Activated CD4-positive, CD25-positive, alpha-beta regulatory T cell treated with anti-CD3 and anti-CD28 coated beads, Interleukin-2, amount 50 U/mL, for 72 hours (primary cell): ENCODE data around the gene EPB41L5.

Source experiments
- DNase-seq: peaks from one replicate; pipeline ENCODE4 v3.0.0; 2021

EPB41L5 gene

GRCh38 chr2:120204417-120204816, 191.5 kb downstream of the EPB41L5 start:
- DNase-seq = no peak

GRCh38 chr2:120204945-120205670, 192.2 kb downstream of the EPB41L5 start:
- DNase-seq = no peak

- DNase-seq = peak; percentile 63
Observed at GRCh38 chr2:120206022-120206581, 193.2 kb downstream of the EPB41L5 start.

- DNase-seq = no peak
Observed at GRCh38 chr2:120208381-120209353, 195.8 kb downstream of the EPB41L5 start.

- DNase-seq = no peak
Observed at GRCh38 chr2:120209427-120210269, 196.8 kb downstream of the EPB41L5 start.

- DNase-seq = no peak
Observed at GRCh38 chr2:120210270-120210693, 197.4 kb downstream of the EPB41L5 start.

- DNase-seq = no peak
Observed at GRCh38 chr2:120218181-120218580, 205.3 kb downstream of the EPB41L5 start.

GRCh38 chr2:120219291-120219690, 206.4 kb downstream of the EPB41L5 start:
- DNase-seq = no peak

- DNase-seq = no peak
Observed at GRCh38 chr2:120219766-120220165, 206.9 kb downstream of the EPB41L5 start.

GRCh38 chr2:120220756-120221155, 207.9 kb downstream of the EPB41L5 start:
- DNase-seq = no peak

- DNase-seq = peak; percentile 12
Observed at GRCh38 chr2:120221616-120222015, 208.7 kb downstream of the EPB41L5 start.

GRCh38 chr2:120222186-120223033, 209.5 kb downstream of the EPB41L5 start:
- peak; percentile 30 for DNase-seq

GRCh38 chr2:120223034-120223912, 210.4 kb downstream of the EPB41L5 start, which contains the start of gene TMEM185B:
TMEM185B (minus strand) TSS chr2:120223400; CDS start chr2:120222976, 424 bp downstream.
- DNase-seq = peak; percentile 92

- peak; percentile 27 for DNase-seq
Observed at GRCh38 chr2:120224256-120224655, 211.4 kb downstream of the EPB41L5 start.

GRCh38 chr2:120224735-120225548, 212.1 kb downstream of the EPB41L5 start:
- DNase-seq = no peak

GRCh38 chr2:120225549-120226065, 212.7 kb downstream of the EPB41L5 start:
- DNase-seq = no peak

GRCh38 chr2:120226316-120226715, 213.4 kb downstream of the EPB41L5 start:
- no peak for DNase-seq

GRCh38 chr2:120227111-120227991, 214.5 kb downstream of the EPB41L5 start:
- DNase-seq = no peak
